Measurements from ENCODE around the gene FARSA.

Gene FARSA

GRCh38 chr19:12947702-12948611 is 14.4 kb upstream of the FARSA start:
- H3K4me3 Mint-ChIP-seq = no peak overlapping the region
- H3K4me1 Mint-ChIP-seq = peaks cover 51% of the 10 kb centered on the region
- H3K9me3 Mint-ChIP-seq = no peaks in the 10 kb centered on the region
- no peaks in the 10 kb centered on the region for H3K27me3 Mint-ChIP-seq
- peaks cover 73% of the 10 kb centered on the region for H3K36me3 Mint-ChIP-seq
- H3K27ac Mint-ChIP-seq = no peak overlapping the region
- no peak for ATAC-seq

- H3K4me1 Mint-ChIP-seq = peaks cover 52% of the 10 kb centered on the region
- no peaks in the 10 kb centered on the region for H3K27me3 Mint-ChIP-seq
- H3K36me3 Mint-ChIP-seq = peaks cover 76% of the 10 kb centered on the region
- peak overlapping the region; percentile 99 for H3K27ac Mint-ChIP-seq
- H3K9me3 Mint-ChIP-seq = no peaks in the 10 kb centered on the region
- H3K4me3 Mint-ChIP-seq = peak overlapping the region; percentile 98
- ATAC-seq = no peak
Measured at GRCh38 chr19:12946731-12947496, 13.4 kb upstream of the FARSA start.

- Mint-ChIP-seq H3K4me1 (peaks cover 59% of the 10 kb centered on the region), H3K27me3 (no peaks in the 10 kb centered on the region), H3K9me3 (no peaks in the 10 kb centered on the region), H3K27ac (peak overlapping the region; percentile 99), H3K4me3 (peak overlapping the region; percentile 98), H3K36me3 (peaks cover 75% of the 10 kb centered on the region)
- ATAC-seq = peak; percentile 81
Measured at GRCh38 chr19:12946092-12946721, 12.7 kb upstream of the FARSA start.

- peaks cover 65% of the 10 kb centered on the region for H3K4me1 Mint-ChIP-seq
- peaks cover 76% of the 10 kb centered on the region for H3K36me3 Mint-ChIP-seq
- no peaks in the 10 kb centered on the region for H3K27me3 Mint-ChIP-seq
- no peaks in the 10 kb centered on the region for H3K9me3 Mint-ChIP-seq
- peak within 1 kb of the TSS; percentile 99 for H3K27ac Mint-ChIP-seq
- H3K4me3 Mint-ChIP-seq = peak within 1 kb of the TSS; percentile 98
- ATAC-seq = peak; percentile 93
Measured at GRCh38 chr19:12945479-12946091, 12.1 kb upstream of the FARSA start, which contains the start of gene RAD23A. Gene RAD23A, plus strand, starts transcription at chr19:12945862. Its CDS starts 87 bp downstream, at chr19:12945949.

GRCh38 chr19:12944104-12944674 is 10.7 kb upstream of the FARSA start:
- H3K4me3 Mint-ChIP-seq = peak overlapping the region; percentile 55
- ATAC-seq = no peak
- H3K36me3 Mint-ChIP-seq = peaks cover 76% of the 10 kb centered on the region
- peaks cover 69% of the 10 kb centered on the region for H3K4me1 Mint-ChIP-seq
- H3K9me3 Mint-ChIP-seq = no peaks in the 10 kb centered on the region
- H3K27ac Mint-ChIP-seq = peak overlapping the region; percentile 99
- no peaks in the 10 kb centered on the region for H3K27me3 Mint-ChIP-seq

- H3K9me3 Mint-ChIP-seq = no peaks in the 10 kb centered on the region
- ATAC-seq = no peak
- H3K27ac Mint-ChIP-seq = peak overlapping the region; percentile 99
- peak overlapping the region; percentile 42 for H3K4me3 Mint-ChIP-seq
- H3K27me3 Mint-ChIP-seq = no peaks in the 10 kb centered on the region
- H3K4me1 Mint-ChIP-seq = peaks cover 72% of the 10 kb centered on the region
- H3K36me3 Mint-ChIP-seq = peaks cover 82% of the 10 kb centered on the region
Measured at GRCh38 chr19:12943437-12944044, 10.0 kb upstream of the FARSA start.

- Mint-ChIP-seq H3K27ac (peak overlapping the region; percentile 98), H3K4me3 (peak overlapping the region; percentile 99), H3K36me3 (peaks cover 75% of the 10 kb centered on the region), H3K27me3 (no peaks in the 10 kb centered on the region), H3K4me1 (peaks cover 86% of the 10 kb centered on the region), H3K9me3 (no peaks in the 10 kb centered on the region)
- ATAC-seq = no peak
Measured at GRCh38 chr19:12940897-12941296, 7.4 kb upstream of the FARSA start.

- Mint-ChIP-seq H3K27me3 (no peaks in the 10 kb centered on the region), H3K36me3 (peaks cover 66% of the 10 kb centered on the region), H3K4me3 (peak overlapping the region; percentile 99), H3K9me3 (no peaks in the 10 kb centered on the region), H3K4me1 (peaks cover 78% of the 10 kb centered on the region), H3K27ac (peak overlapping the region; percentile 98)
- ATAC-seq = no peak
Measured at GRCh38 chr19:12939975-12940423, 6.5 kb upstream of the FARSA start.

- peaks cover 56% of the 10 kb centered on the region for H3K36me3 Mint-ChIP-seq
Measured at GRCh38 chr19:12938779-12939601, 5.5 kb upstream of the FARSA start.

GRCh38 chr19:12937927-12938778 is 4.6 kb upstream of the FARSA start, which contains the start of gene CALR:
Gene CALR, plus strand, starts transcription at chr19:12938609. Its CDS starts 71 bp downstream, at chr19:12938680.
- peak within 1 kb of the TSS; percentile 98 for H3K27ac Mint-ChIP-seq
- H3K4me3 Mint-ChIP-seq = peak within 1 kb of the TSS; percentile 99
- peaks cover 69% of the 10 kb centered on the region for H3K4me1 Mint-ChIP-seq
- no peaks in the 10 kb centered on the region for H3K27me3 Mint-ChIP-seq
- no peaks in the 10 kb centered on the region for H3K9me3 Mint-ChIP-seq
- ATAC-seq = peak; percentile 97
- peaks cover 47% of the 10 kb centered on the region for H3K36me3 Mint-ChIP-seq

More at GRCh38 chr19:12938779-12939601, 5.5 kb upstream of the FARSA start:
- no peaks in the 10 kb centered on the region for H3K27me3 Mint-ChIP-seq
- peak overlapping the region; percentile 99 for H3K4me3 Mint-ChIP-seq
- peaks cover 70% of the 10 kb centered on the region for H3K4me1 Mint-ChIP-seq
- H3K27ac Mint-ChIP-seq = peak overlapping the region; percentile 98
- H3K9me3 Mint-ChIP-seq = no peaks in the 10 kb centered on the region
- peak; percentile 1 for ATAC-seq

- H3K36me3 Mint-ChIP-seq = peaks cover 39% of the 10 kb centered on the region
Measured at GRCh38 chr19:12937093-12937926, 3.8 kb upstream of the FARSA start.

GRCh38 chr19:12936582-12936981 is 3.1 kb upstream of the FARSA start:
- H3K4me3 Mint-ChIP-seq = no peak overlapping the region
- peaks cover 32% of the 10 kb centered on the region for H3K36me3 Mint-ChIP-seq
- H3K4me1 Mint-ChIP-seq = peaks cover 69% of the 10 kb centered on the region
- ATAC-seq = no peak
- H3K27me3 Mint-ChIP-seq = no peaks in the 10 kb centered on the region
- H3K27ac Mint-ChIP-seq = peak overlapping the region; percentile 98
- no peaks in the 10 kb centered on the region for H3K9me3 Mint-ChIP-seq

More at GRCh38 chr19:12937093-12937926, 3.8 kb upstream of the FARSA start:
- Mint-ChIP-seq H3K4me1 (peaks cover 72% of the 10 kb centered on the region), H3K9me3 (no peaks in the 10 kb centered on the region), H3K4me3 (peak overlapping the region; percentile 99), H3K27ac (peak overlapping the region; percentile 98), H3K27me3 (no peaks in the 10 kb centered on the region)
- no peak for ATAC-seq
